WTC11 (cell line): ENCODE measurements around the gene ATP11B. TPM values are rescaled to one million over a fixed set of nuclear protein-coding genes. Genes with fewer than 3 reads are reported as not detected.

Experiments
- ATAC-seq: fragments of 200-7000 bp; cut with Tn5 transposase; 2 replicates; pipeline ENCODE4 v1.10.0; 2021; ENCODE audit warnings: mild to moderate bottlenecking, moderate library complexity
- CTCF ChIA-PET: fragments of 300-600 bp; sonication (Branson Sonifier 250); formaldehyde crosslinking; loops from one replicate; lab custom pipeline; 2021; ENCODE audit warnings: antibody characterized with exemption; lab: Charles Lee
- POLR2A ChIA-PET: fragments of 350-600 bp; sonication (Branson Sonifier 250); formaldehyde crosslinking; loops from one replicate; lab custom pipeline; 2021; ENCODE audit warnings: antibody characterized with exemption; lab: Charles Lee
- DNase-seq: peaks from one replicate; pipeline ENCODE4 v3.0.0; 2021; ENCODE audit warnings: low spot score
- H3K27ac Mint-ChIP-seq: 2 replicates; pipeline ENCODE4 v1.8.0; 2021; ENCODE audit warnings: mixed read lengths
- H3K27me3 Mint-ChIP-seq: 2 replicates; pipeline ENCODE4 v1.8.0; 2021; ENCODE audit warnings: low read depth, mild to moderate bottlenecking, moderate library complexity, mixed read lengths
- H3K36me3 Mint-ChIP-seq: 2 replicates; pipeline ENCODE4 v1.8.0; 2021; ENCODE audit warnings: mixed read lengths
- H3K4me1 Mint-ChIP-seq: 2 replicates; pipeline ENCODE4 v1.8.0; 2022; ENCODE audit warnings: mixed read lengths
- H3K4me3 Mint-ChIP-seq: 2 replicates; pipeline ENCODE4 v1.8.0; 2021; ENCODE audit warnings: mild to moderate bottlenecking, moderate library complexity, mixed read lengths
- H3K9me3 Mint-ChIP-seq: 2 replicates; pipeline ENCODE4 v1.8.0; 2021; ENCODE audit warnings: mixed read lengths
- CBFB ChIP-seq: sonication (generic); formaldehyde crosslinking; IDR thresholded peaks from 2 replicates; pipeline ENCODE4 v1.8.1; 2022; ENCODE audit warnings: mild to moderate bottlenecking, low read depth, missing genetic modification reagents
- CREB1 ChIP-seq: sonication (generic); formaldehyde crosslinking; IDR thresholded peaks from 2 replicates; pipeline ENCODE4 v1.8.0; 2023; ENCODE audit warnings: mild to moderate bottlenecking, missing genetic modification reagents
- ELF4 ChIP-seq: sonication (generic); formaldehyde crosslinking; IDR thresholded peaks from 2 replicates; pipeline ENCODE4 v1.8.1; 2022; ENCODE audit warnings: low read depth, mild to moderate bottlenecking, moderate library complexity, missing genetic modification reagents
- FOXJ3 ChIP-seq: sonication (generic); formaldehyde crosslinking; IDR thresholded peaks from 2 replicates; pipeline ENCODE4 v1.9.0; 2021; ENCODE audit warnings: missing genetic modification reagents, mild to moderate bottlenecking, borderline replicate concordance
- FOXP1 ChIP-seq: sonication (generic); formaldehyde crosslinking; IDR thresholded peaks from 2 replicates; pipeline ENCODE4 v1.8.0; 2022; ENCODE audit warnings: missing genetic modification reagents, mild to moderate bottlenecking, moderate library complexity, borderline replicate concordance
- GRHL2 ChIP-seq: fragments of 250-450 bp; sonication (Bioruptor Pico); IDR thresholded peaks from 2 replicates; pipeline ENCODE4 v1.8.0; 2022; ENCODE audit warnings: mild to moderate bottlenecking, moderate library complexity; ENCODE audit not compliant: insufficient replicate concordance, severe bottlenecking
- GTF2I ChIP-seq: fragments of 250-450 bp; sonication (Bioruptor Pico); conservative IDR thresholded peaks from 2 replicates; pipeline ENCODE4 v1.4.0; 2021; ENCODE audit warnings: mild to moderate bottlenecking
- JAZF1 ChIP-seq: fragments of 250-450 bp; sonication (Bioruptor Pico); IDR thresholded peaks from 2 replicates; pipeline ENCODE4 v1.9.0; 2021; ENCODE audit warnings: moderate library complexity, mild to moderate bottlenecking, inconsistent platforms
- KAT7 ChIP-seq: sonication (generic); formaldehyde crosslinking; IDR thresholded peaks from 2 replicates; pipeline ENCODE4 v1.8.1; 2023; ENCODE audit warnings: missing genetic modification reagents, mild to moderate bottlenecking, borderline replicate concordance
- NFYB ChIP-seq: sonication (generic); formaldehyde crosslinking; conservative IDR thresholded peaks from 2 replicates; pipeline ENCODE4 v1.8.0; 2022; ENCODE audit warnings: low read depth, missing genetic modification reagents
- NR2C2 ChIP-seq: sonication (generic); formaldehyde crosslinking; IDR thresholded peaks from 2 replicates; pipeline ENCODE4 v1.8.0; 2022; ENCODE audit warnings: mild to moderate bottlenecking, missing genetic modification reagents
- OVOL2 ChIP-seq: fragments of 250-450 bp; sonication (Bioruptor Pico); IDR thresholded peaks from 2 replicates; pipeline ENCODE4 v1.9.0; 2021; ENCODE audit warnings: mild to moderate bottlenecking, borderline replicate concordance
- PRRX2 ChIP-seq: fragments of 250-450 bp; sonication (Bioruptor Pico); IDR thresholded peaks from 2 replicates; pipeline ENCODE4 v1.8.0; 2021; ENCODE audit warnings: mild to moderate bottlenecking
- SMAD3 ChIP-seq: sonication (generic); formaldehyde crosslinking; IDR thresholded peaks from 2 replicates; pipeline ENCODE4 v1.8.0; 2022; ENCODE audit warnings: missing genetic modification reagents, mild to moderate bottlenecking, borderline replicate concordance
- SP1 ChIP-seq: sonication (generic); formaldehyde crosslinking; conservative IDR thresholded peaks from 2 replicates; pipeline ENCODE4 v1.8.1; 2022; ENCODE audit warnings: missing genetic modification reagents
- TP53 ChIP-seq: sonication (generic); formaldehyde crosslinking; IDR thresholded peaks from 2 replicates; pipeline ENCODE4 v1.8.1; 2023; ENCODE audit warnings: mild to moderate bottlenecking, missing genetic modification reagents
- ZNF219 ChIP-seq: sonication (generic); formaldehyde crosslinking; IDR thresholded peaks from 2 replicates; pipeline ENCODE4 v1.8.0; 2023; ENCODE audit warnings: missing genetic modification reagents, mild to moderate bottlenecking, borderline replicate concordance
- ZNF396 ChIP-seq: fragments of 250-450 bp; sonication (Bioruptor Pico); IDR thresholded peaks from 2 replicates; pipeline ENCODE4 v1.8.0; 2021; ENCODE audit warnings: mild to moderate bottlenecking, moderate library complexity, borderline replicate concordance
- ZNF671 ChIP-seq: fragments of 250-450 bp; sonication (Bioruptor Pico); IDR thresholded peaks from 2 replicates; pipeline ENCODE4 v1.8.0; 2021; ENCODE audit warnings: mild to moderate bottlenecking
- total RNA-seq: library from RNA; stranded (reverse); gene quantifications from 3 replicates; pipeline ENCODE4 v1.2.3, GENCODE V29; 2021
- TF ChIP-seq, protein P1 (sequence below): sonication (generic); formaldehyde crosslinking; conservative IDR thresholded peaks from 2 replicates; pipeline ENCODE4 v1.8.1; 2022; ENCODE audit warnings: mild to moderate bottlenecking, missing genetic modification reagents
- TF ChIP-seq, protein P2 (sequence below): sonication (generic); formaldehyde crosslinking; IDR thresholded peaks from 2 replicates; pipeline ENCODE4 v1.8.1; 2023; ENCODE audit warnings: mild to moderate bottlenecking, missing genetic modification reagents, moderate library complexity
- TF ChIP-seq, protein P3 (sequence below): sonication (generic); formaldehyde crosslinking; conservative IDR thresholded peaks from 2 replicates; pipeline ENCODE4 v1.8.1; 2023; ENCODE audit warnings: mild to moderate bottlenecking, low read depth, missing genetic modification reagents, moderate library complexity
- TF ChIP-seq, protein P4 (sequence below): fragments of 250-450 bp; sonication (Bioruptor Pico); IDR thresholded peaks from 2 replicates; pipeline ENCODE4 v1.8.0; 2021; ENCODE audit warnings: mild to moderate bottlenecking
- TF ChIP-seq, protein P5 (sequence below): fragments of 250-450 bp; sonication (Bioruptor Pico); IDR thresholded peaks from 2 replicates; pipeline ENCODE4 v1.9.0; 2021; ENCODE audit warnings: mild to moderate bottlenecking
- TF ChIP-seq, protein P6 (sequence below): sonication (generic); formaldehyde crosslinking; IDR thresholded peaks from 2 replicates; pipeline ENCODE4 v1.8.1; 2022; ENCODE audit warnings: low read depth, missing genetic modification reagents, borderline replicate concordance

ATP11B gene
- total RNA-seq, 1 experiment from 2014 or later, result 25.7 TPM

DNA sequence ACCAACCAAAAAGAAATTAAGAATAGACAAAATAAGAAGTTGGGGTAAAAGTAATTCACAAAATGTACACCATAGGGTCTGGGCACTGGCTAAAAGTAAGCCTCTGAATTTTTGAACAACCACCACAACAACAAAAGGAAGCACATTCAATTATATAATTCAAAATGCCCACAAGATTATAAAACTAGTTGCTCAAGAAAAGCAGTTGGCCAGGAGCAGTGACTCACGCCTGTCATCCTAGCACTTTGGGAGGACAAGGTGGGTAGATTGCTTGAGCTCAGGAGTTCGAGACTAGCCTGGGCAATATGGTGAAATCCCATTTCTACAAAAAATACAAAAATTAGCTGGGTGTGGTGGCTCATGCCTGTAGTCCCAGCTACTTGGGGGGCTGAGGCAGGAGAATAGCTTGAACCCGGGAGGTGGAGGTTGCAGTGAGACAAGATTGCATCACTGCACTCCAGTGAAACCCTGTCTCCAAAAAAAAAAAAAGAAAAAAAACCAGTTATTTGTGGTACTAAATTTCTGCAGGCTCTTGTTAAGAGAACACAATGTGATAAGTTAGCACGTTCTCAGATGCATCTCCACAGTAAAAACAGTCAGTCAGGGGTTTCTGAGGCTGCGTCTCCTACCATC is 6.6 kb upstream of the ATP11B start:
- H3K4me1 Mint-ChIP-seq, result no peaks in the 10 kb centered on the region
- POLR2A ChIA-PET, result no interaction called here
- TF ChIP-seq ZNF671, result no peak
- TF ChIP-seq, protein P1, sequence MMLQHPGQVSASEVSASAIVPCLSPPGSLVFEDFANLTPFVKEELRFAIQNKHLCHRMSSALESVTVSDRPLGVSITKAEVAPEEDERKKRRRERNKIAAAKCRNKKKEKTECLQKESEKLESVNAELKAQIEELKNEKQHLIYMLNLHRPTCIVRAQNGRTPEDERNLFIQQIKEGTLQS (CRISPR knock-in tag), result no peak
- TF ChIP-seq, all 79 proteins: peak for 0
- Mint-ChIP-seq H3K9me3 (no peaks in the 10 kb centered on the region), H3K27ac (no peak overlapping the region), H3K27me3 (no peaks in the 10 kb centered on the region), H3K36me3 (no peaks in the 10 kb centered on the region), H3K4me3 (no peak overlapping the region)
- DNase-seq, result no peak
- ATAC-seq, result no peak
- CTCF ChIA-PET, result no interaction called here

DNA sequence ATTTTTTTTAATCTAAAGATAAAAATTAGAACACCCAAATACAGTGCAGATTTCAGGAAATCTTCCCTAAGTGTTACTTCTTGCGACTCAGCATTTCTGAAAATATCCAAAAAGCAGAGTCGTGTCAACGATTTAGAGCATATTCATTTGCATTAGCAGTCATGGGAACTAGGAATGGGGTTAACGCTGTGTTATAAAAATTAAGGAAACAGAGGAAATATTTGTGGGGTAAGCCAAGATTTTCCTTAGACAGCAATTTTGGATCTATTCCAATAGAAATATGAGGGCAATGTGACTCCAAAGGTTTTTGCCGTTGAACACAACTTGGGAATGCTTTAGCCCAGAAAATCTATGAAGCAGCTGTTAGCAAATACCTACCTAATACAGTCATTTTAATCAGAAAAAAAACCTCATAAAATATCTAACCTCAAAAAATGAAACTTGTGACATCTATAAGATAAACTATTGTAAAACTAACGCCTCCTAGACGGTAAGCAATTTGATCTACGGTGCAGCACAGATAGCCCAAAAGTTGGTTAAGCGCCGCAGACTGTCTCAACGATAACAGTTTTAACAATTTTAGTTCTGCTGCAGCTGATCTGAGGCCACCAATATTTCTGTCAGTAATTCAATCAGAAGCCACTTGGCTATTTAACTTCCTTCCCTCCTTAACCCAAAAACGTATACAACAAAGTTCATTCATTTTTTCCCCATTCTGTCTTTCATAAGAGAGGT is 5.8 kb upstream of the ATP11B start:
- CTCF ChIA-PET, result no interaction called here
- Mint-ChIP-seq H3K4me3 (no peak overlapping the region), H3K36me3 (no peaks in the 10 kb centered on the region), H3K4me1 (no peaks in the 10 kb centered on the region)
- no peak for ATAC-seq
- no peak for TF ChIP-seq CBFB (CRISPR knock-in tag)
- no peak for TF ChIP-seq ZNF219 (CRISPR knock-in tag)
- TF ChIP-seq FOXJ3 (CRISPR knock-in tag), result no peak
- TF ChIP-seq OVOL2 (CRISPR knock-in tag), result no peak
- no peak for TF ChIP-seq JAZF1
- TF ChIP-seq, all 79 proteins: peak for 0
- Mint-ChIP-seq H3K27me3 (no peaks in the 10 kb centered on the region), H3K27ac (no peak overlapping the region), H3K9me3 (no peaks in the 10 kb centered on the region)
- POLR2A ChIA-PET, result no interaction called here
- DNase-seq, result no peak

DNA sequence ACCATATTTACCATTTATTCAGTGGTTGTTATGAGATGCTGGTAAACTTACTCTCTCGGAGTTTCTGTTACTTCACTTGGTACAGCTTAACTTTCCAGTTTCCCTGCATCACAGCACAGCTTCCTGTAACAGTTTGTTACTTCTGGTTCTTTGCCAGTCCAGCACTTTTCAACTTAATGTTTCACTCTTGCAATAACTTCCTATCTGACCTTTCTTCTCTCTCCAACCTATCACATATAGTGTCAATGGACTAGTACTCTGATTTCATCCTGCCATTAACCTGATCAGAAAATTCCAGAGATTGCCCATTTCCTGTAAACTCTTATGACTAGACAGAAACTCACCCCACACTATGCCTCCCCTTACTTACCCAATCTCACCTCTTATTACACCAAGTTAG is 3.9 kb upstream of the ATP11B start:
- ChIA-PET CTCF (no interaction called here), POLR2A (no interaction called here)
- H3K9me3 Mint-ChIP-seq, result no peaks in the 10 kb centered on the region

DNA sequence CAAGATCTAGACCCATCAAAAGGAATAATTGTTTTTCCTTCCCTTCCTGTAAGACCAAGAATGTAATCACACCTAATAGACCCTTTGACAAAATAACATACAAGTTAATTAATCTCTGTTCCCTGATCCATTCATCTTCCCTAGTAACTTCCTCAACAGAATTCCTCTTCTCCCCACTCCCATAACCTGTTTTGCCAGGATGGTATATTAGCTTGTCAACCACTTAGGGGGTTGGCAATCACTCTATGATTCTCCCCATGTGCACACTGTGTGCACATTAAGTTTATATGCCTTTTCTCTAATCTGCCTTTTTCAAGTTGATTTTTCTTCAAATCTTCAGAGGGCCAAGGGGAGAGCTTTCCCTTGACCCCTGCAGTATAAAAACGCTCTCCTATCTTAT is 2.7 kb upstream of the ATP11B start:
- H3K9me3 Mint-ChIP-seq, result no peaks in the 10 kb centered on the region
- no peak for DNase-seq
- H3K36me3 Mint-ChIP-seq, result no peaks in the 10 kb centered on the region
- H3K27me3 Mint-ChIP-seq, result peaks cover 15% of the 10 kb centered on the region
- no peak overlapping the region for H3K4me3 Mint-ChIP-seq
- POLR2A ChIA-PET, result no interaction called here
- peaks cover 12% of the 10 kb centered on the region for H3K4me1 Mint-ChIP-seq
- H3K27ac Mint-ChIP-seq, result no peak overlapping the region
- CTCF ChIA-PET, result interaction anchor here (0.6 kb wide), 1 partner anchor 326 kb away, joined by 4 read pairs; no protein-coding TSS in a partner anchor
- no peak for ATAC-seq
- TF ChIP-seq SP1 (no peak), TP53 (CRISPR knock-in tag) (no peak), FOXP1 (CRISPR knock-in tag) (no peak), NR2C2 (CRISPR knock-in tag) (no peak), NFYB (no peak), GTF2I (no peak), PRRX2 (CRISPR knock-in tag) (no peak), ELF4 (CRISPR knock-in tag) (no peak)
- TF ChIP-seq, protein P2, sequence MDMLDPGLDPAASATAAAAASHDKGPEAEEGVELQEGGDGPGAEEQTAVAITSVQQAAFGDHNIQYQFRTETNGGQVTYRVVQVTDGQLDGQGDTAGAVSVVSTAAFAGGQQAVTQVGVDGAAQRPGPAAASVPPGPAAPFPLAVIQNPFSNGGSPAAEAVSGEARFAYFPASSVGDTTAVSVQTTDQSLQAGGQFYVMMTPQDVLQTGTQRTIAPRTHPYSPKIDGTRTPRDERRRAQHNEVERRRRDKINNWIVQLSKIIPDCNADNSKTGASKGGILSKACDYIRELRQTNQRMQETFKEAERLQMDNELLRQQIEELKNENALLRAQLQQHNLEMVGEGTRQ (CRISPR knock-in tag), result no peak
- TF ChIP-seq, protein P3, sequence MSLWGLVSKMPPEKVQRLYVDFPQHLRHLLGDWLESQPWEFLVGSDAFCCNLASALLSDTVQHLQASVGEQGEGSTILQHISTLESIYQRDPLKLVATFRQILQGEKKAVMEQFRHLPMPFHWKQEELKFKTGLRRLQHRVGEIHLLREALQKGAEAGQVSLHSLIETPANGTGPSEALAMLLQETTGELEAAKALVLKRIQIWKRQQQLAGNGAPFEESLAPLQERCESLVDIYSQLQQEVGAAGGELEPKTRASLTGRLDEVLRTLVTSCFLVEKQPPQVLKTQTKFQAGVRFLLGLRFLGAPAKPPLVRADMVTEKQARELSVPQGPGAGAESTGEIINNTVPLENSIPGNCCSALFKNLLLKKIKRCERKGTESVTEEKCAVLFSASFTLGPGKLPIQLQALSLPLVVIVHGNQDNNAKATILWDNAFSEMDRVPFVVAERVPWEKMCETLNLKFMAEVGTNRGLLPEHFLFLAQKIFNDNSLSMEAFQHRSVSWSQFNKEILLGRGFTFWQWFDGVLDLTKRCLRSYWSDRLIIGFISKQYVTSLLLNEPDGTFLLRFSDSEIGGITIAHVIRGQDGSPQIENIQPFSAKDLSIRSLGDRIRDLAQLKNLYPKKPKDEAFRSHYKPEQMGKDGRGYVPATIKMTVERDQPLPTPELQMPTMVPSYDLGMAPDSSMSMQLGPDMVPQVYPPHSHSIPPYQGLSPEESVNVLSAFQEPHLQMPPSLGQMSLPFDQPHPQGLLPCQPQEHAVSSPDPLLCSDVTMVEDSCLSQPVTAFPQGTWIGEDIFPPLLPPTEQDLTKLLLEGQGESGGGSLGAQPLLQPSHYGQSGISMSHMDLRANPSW (CRISPR knock-in tag), result no peak
- TF ChIP-seq, protein P4, sequence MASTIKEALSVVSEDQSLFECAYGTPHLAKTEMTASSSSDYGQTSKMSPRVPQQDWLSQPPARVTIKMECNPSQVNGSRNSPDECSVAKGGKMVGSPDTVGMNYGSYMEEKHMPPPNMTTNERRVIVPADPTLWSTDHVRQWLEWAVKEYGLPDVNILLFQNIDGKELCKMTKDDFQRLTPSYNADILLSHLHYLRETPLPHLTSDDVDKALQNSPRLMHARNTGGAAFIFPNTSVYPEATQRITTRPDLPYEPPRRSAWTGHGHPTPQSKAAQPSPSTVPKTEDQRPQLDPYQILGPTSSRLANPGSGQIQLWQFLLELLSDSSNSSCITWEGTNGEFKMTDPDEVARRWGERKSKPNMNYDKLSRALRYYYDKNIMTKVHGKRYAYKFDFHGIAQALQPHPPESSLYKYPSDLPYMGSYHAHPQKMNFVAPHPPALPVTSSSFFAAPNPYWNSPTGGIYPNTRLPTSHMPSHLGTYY (CRISPR knock-in tag), result no peak
- TF ChIP-seq, protein P5, sequence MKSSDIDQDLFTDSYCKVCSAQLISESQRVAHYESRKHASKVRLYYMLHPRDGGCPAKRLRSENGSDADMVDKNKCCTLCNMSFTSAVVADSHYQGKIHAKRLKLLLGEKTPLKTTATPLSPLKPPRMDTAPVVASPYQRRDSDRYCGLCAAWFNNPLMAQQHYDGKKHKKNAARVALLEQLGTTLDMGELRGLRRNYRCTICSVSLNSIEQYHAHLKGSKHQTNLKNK, result no peak

More for the DNA sequence above, 3.9 kb upstream of the ATP11B start:
- H3K27me3 Mint-ChIP-seq, result peaks cover 2% of the 10 kb centered on the region
- H3K27ac Mint-ChIP-seq, result no peak overlapping the region
- peaks cover 1% of the 10 kb centered on the region; the same call in 1 of the 2 replicates for H3K4me1 Mint-ChIP-seq
- H3K4me3 Mint-ChIP-seq, result no peak overlapping the region
- ATAC-seq (no peak), DNase-seq (no peak)
- TF ChIP-seq GRHL2 (CRISPR knock-in tag) (no peak), KAT7 (CRISPR knock-in tag) (no peak), ZNF396 (CRISPR knock-in tag) (no peak), TP53 (CRISPR knock-in tag) (no peak), SMAD3 (CRISPR knock-in tag) (no peak), CREB1 (CRISPR knock-in tag) (no peak)
- TF ChIP-seq, protein P6, sequence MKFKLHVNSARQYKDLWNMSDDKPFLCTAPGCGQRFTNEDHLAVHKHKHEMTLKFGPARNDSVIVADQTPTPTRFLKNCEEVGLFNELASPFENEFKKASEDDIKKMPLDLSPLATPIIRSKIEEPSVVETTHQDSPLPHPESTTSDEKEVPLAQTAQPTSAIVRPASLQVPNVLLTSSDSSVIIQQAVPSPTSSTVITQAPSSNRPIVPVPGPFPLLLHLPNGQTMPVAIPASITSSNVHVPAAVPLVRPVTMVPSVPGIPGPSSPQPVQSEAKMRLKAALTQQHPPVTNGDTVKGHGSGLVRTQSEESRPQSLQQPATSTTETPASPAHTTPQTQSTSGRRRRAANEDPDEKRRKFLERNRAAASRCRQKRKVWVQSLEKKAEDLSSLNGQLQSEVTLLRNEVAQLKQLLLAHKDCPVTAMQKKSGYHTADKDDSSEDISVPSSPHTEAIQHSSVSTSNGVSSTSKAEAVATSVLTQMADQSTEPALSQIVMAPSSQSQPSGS (CRISPR knock-in tag), result no peak
- H3K36me3 Mint-ChIP-seq, result no peaks in the 10 kb centered on the region
